H7 (cell line): ENCODE results near the gene NR4A1. TPM values are rescaled to one million over a fixed set of nuclear protein-coding genes. Genes with fewer than 3 reads are reported as not detected.

Source experiments
- DNase-seq: peaks from one replicate; pipeline ENCODE4 v3.0.0; 2012
- H3K27me3 ChIP-seq: 2 replicates; pipeline ENCODE4 v1.6.0; 2011; ENCODE audit warnings: mild to moderate bottlenecking, low read length; ENCODE audit not compliant: control insufficient read depth, insufficient read depth
- H3K36me3 ChIP-seq: replicated peaks from 2 replicates; pipeline ENCODE4 v1.5.1; 2011; ENCODE audit warnings: low read length; ENCODE audit not compliant: control insufficient read depth, insufficient read depth
- H3K4me3 ChIP-seq: 2 replicates; pipeline ENCODE4 v1.5.1; 2011; ENCODE audit warnings: low read depth, mild to moderate bottlenecking, control low read depth, low read length, moderate library complexity; ENCODE audit not compliant: insufficient read depth
- total RNA-seq: library from RNA; depleted of rRNA; stranded (reverse); fragments of >200 nt; shearing (Covaris generic); gene quantifications from 2 replicates; pipeline ENCODE4 v1.2.3, GENCODE V29; 2014

Gene NR4A1
- total RNA-seq, 1 experiment from 2014 or later: 11.8 TPM

DNA sequence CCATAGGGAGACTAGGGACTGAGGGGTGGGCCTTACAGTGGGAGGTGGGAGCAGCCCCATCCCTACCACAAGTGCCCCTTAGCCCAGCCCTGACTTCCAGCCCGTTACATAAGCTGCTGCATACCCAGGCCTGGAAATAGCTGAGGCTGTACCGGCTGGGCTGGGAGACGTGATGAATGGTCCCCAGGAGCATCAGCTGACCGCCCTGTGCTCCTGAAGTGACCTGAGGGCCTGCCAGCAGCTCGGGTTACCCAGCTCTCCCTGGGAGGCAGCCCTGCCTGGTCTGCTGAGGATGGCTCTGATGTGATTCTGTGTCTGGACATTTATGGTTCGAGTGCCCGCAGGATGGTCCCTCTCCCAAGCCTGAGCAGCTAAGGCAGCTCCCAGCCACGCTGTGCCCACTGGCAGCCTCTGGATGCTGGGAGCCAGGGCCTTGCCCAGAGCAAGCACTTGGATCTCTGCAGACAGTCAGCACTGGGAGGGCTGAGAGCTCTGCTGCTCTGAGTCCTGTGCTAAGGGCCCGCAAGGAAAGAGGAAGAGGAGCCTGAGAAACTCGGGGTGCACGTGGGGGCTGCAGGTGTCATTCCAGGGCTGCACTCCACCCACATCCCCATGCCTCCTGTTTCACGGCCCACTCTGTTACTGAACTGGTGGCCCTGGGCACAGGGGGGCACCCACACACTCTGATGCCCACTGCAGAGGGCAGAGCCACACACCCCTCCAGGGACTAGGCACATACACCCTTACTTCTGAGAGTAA is 24.0 kb upstream of the NR4A1 start:
- H3K4me3 ChIP-seq: no peak overlapping the region
- H3K27me3 ChIP-seq: peaks cover 22% of the 10 kb centered on the region
- H3K36me3 ChIP-seq: no peaks in the 10 kb centered on the region
- no peak for DNase-seq

DNA sequence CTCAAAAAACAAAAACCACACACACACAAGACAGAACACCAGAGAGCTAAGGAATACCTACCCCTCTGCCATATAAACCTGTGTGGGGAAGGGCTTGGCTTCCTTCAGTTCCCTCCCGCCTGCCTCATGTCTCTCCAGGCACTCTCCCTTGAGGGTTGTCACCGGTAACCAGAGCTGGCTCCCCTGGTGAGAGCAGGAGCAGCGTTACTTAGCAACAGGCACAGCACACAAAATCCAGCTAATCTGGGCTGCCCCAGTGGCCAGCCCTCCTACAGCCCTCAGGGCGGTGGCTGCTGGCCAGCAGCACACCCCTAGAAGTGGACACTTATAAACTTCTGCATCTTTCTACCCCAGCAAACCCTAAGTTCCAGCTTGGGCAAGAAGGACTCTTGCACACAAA is 21.6 kb upstream of the NR4A1 start:
- DNase-seq: peak; percentile 92
- Histone ChIP-seq H3K4me3 (no peak overlapping the region), H3K36me3 (no peaks in the 10 kb centered on the region), H3K27me3 (peaks cover 11% of the 10 kb centered on the region)

DNA sequence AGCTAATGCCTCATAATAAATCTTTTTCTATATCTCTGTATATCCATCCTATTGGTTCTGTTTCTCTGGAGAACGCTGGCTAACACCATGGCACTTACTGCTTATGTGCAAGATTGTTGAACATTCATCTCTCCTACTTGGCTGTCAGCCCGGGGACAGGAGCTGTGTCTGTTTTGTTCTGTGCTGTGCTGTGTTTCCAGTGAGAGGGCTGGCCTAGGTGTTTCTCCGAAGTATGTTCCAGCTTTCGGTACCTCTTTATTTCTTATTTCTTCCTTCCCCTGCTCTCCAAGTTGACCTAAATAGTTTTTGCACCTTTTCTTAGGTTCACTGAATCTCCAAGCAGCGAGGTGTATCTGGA is 18.8 kb upstream of the NR4A1 start:
- no peak for DNase-seq
- Histone ChIP-seq H3K36me3 (no peaks in the 10 kb centered on the region), H3K27me3 (peaks cover 30% of the 10 kb centered on the region), H3K4me3 (peak overlapping the region; percentile 24; the same call in 1 of the 2 replicates)

DNA sequence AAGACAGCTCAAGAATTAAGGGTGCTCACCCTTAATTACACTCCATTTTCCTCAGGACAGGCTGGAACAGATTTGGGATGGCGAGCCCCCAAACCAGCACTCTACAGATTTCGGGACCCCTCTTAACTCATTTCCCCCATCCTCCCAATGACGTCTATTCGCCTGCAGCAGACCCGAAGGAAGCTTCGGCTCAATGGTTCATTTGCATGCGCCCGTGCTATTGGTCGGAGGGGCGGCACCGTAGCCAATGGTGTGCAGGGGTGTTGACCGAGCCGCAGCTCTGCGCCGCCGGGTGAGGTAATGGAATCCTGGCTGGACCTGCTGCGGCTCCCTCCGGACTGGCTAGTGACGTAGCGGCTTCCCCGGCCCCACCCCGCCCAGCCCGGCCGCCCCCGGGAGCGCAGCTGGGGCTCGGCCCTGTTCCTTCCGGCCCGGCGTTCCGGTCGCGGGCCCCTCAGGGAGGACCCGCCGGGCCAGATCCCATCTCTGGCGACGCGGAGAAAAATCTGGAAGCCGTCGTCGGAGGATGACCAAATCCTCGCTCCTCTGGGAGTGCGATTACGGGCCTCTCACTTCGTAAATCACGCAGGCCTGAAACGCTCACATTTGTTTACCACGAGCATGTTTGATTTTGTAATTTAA is 18.3 kb upstream of the NR4A1 start:
- peaks cover 35% of the 10 kb centered on the region for H3K27me3 ChIP-seq
- DNase-seq: peak; percentile 98
- H3K4me3 ChIP-seq: peak overlapping the region; percentile 42
- no peaks in the 10 kb centered on the region for H3K36me3 ChIP-seq

DNA sequence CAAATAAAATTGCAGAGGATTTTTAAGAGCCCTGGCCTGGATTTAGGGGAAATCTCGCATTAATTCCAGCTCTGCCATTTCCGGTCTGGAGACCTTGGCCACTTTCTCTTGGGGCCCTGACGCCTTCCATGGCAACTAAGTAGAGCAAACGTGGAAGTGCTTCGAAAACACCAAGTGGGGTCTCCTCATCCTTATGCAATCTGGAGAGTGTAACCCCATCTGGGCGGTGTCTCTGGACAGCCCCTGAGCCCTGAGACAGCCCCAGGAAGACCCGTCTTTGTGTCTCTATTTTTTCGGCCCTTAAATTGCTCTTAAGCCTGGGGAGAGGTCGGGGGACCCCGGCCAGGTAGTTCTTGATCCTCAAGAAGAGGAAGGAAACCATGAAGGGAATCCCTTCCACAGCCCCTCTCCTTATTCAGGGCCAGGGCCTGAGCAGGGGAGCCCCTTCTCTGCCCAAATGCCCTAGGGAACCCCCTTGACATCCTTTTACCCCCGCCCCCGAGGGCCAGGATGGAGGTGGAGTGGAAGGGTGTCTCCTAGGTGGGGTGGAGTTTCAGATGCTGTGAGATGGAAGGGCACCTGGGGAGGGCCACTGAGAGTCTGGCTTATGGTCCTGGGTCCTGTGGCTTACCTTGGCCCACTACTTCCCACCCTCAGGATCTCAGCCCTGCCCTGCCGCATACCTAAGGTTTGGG is 17.6 kb upstream of the NR4A1 start:
- peaks cover 35% of the 10 kb centered on the region for H3K27me3 ChIP-seq
- peak overlapping the region; percentile 42 for H3K4me3 ChIP-seq
- no peaks in the 10 kb centered on the region for H3K36me3 ChIP-seq
- no peak for DNase-seq

DNA sequence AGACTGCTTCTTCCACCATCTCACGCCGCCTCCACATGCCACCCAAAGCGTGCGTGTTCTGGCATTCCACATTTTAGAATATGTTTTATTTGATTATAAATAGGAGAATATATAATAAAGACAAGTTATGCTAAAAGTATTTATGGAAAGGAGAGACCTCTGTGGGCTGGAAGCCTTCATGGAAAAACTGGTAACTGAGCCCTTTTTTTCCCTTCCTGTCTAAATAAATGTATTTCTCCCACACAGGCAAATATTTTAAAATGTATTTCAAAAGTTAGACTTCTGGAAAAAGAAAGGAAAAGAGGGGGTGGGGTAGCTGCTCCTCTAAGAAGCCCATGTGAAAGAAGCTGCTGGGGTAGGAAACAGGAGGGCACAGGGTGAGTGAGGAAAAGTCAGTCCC is 16.1 kb upstream of the NR4A1 start:
- DNase-seq: no peak
- H3K4me3 ChIP-seq: no peak overlapping the region
- peaks cover 36% of the 10 kb centered on the region for H3K27me3 ChIP-seq
- H3K36me3 ChIP-seq: no peaks in the 10 kb centered on the region

DNA sequence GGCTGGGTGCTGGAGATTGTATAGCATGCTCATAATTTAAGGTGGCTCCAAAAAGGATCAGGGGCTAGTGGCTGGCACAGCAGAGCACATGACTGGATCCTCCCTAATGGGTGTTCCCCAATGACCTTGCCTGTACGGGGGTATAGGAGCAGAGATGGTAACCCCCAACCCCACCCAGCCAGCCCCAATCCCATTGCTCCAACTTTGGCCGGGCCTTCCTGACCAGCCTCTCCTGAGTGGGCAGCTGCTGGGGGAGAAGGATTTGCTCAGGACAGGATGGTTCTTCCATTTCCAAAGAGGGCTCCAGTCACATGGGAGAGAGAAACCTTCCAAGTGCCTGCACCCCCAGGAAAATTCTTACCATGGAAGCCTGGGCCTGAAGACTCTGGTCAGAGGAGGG is 15.3 kb upstream of the NR4A1 start:
- no peaks in the 10 kb centered on the region for H3K36me3 ChIP-seq
- peaks cover 36% of the 10 kb centered on the region for H3K27me3 ChIP-seq
- no peak overlapping the region for H3K4me3 ChIP-seq
- no peak for DNase-seq

DNA sequence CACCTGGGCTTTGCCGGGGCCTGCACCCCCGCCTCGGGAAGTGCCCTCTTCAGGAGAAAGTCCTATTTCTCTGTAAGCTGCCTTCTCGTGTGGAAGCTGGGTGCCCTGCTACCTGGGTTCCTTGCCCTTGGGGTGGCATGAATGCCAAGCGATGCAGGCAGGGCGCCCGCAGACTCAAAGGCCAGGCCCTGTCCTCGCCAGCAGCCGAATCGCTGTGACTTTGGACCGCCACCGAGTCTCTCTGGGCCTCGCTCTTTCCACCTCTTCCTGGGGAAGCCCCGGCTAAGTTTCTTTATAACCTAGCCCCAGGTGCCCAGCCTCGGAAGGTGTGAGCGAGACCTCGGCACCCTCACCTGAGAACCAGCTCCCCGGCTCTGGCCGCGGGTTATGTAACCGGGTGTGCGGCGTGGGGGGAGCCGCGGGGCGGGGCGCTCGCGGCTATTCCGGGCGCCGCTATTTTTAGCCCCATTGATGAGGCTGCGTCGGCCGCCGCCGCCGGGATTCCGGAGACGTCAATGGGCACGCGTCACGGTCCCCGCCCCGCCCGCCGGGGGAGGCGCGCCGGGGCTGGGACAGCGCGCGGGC is 14.6 kb upstream of the NR4A1 start:
- Histone ChIP-seq H3K4me3 (peak overlapping the region; percentile 44), H3K36me3 (no peaks in the 10 kb centered on the region), H3K27me3 (peaks cover 36% of the 10 kb centered on the region)
- peak; percentile 95 for DNase-seq

DNA sequence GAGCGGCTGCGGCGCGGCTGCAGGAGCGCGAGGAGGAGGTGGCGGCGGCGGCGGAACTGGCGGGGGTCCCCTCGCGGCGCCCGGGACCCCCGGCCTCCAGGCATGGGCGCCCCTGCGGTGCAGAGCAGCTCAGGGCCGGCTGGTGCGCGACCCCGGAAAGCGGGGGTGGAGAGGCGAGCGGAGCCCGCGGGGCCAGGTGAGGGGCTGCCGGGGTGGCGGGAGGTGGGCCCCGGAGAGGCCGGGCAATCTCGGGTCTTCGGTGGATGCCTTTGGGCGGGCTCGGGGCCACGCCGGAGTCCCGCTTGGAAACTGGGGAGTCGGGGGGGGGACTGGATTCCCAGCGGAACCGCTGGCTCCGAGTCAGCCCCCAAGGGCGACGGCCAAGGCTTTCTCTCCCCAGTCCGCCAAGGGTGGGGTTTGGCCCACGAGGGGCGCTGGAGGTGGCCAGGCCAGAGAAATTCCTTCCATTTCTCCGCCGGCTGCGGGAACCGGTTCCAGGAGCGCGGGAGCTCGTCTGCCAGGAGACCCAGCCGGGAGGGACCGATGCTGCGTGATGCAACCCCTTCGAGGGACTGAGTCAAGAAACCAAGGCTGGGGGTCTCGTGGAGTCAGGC is 13.9 kb upstream of the NR4A1 start:
- H3K4me3 ChIP-seq: peak overlapping the region; percentile 58
- peak; percentile 87 for DNase-seq
- peaks cover 36% of the 10 kb centered on the region for H3K27me3 ChIP-seq
- 0 out of 2 replicates have a peak, but pooled peaks cover under 1% of the 10 kb centered on the region for H3K36me3 ChIP-seq

DNA sequence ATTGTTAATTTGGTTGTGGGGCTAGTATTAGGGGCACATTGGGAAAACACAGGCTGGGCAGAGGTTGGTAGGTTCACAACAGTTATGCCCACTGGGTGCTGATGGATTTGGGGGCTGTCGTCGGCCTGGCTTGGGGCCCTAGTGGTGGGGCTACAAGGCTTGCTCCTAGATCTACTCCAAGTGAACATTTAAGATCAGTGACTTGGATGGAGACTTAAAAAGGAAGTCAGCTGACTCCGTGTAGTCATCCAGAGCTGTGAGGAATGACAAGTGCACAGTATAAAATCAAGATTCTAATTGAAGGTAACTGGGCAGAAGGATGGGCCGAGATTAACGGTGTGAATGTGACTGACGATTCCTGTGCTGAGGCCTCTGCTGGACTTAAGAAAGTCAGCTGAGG is 12.8 kb upstream of the NR4A1 start:
- Histone ChIP-seq H3K4me3 (no peak overlapping the region), H3K27me3 (peaks cover 36% of the 10 kb centered on the region), H3K36me3 (peaks cover 2% of the 10 kb centered on the region; the same call in 1 of the 2 replicates)
- no peak for DNase-seq

DNA sequence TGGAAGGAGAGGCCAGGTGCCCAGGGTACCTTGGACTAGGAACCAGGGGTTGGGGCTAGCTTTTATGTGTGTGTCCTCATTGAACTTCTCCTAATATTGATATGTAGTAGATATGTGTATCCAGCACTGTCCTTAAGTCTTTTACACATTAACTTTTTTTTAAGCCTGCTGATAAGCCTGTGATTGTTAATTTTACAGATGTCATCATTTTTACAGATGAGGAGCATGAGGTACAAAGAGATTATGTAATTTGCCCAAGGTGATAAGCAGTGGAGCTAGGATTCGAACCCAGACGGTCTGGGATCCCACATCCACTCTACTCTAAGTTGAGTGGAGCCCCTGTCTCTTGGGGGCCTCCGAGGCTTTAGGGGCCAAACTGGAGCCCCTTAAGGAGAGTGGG is 10.2 kb upstream of the NR4A1 start:
- peaks cover 3% of the 10 kb centered on the region for H3K36me3 ChIP-seq
- peaks cover 12% of the 10 kb centered on the region for H3K27me3 ChIP-seq
- no peak for DNase-seq
- H3K4me3 ChIP-seq: no peak overlapping the region

DNA sequence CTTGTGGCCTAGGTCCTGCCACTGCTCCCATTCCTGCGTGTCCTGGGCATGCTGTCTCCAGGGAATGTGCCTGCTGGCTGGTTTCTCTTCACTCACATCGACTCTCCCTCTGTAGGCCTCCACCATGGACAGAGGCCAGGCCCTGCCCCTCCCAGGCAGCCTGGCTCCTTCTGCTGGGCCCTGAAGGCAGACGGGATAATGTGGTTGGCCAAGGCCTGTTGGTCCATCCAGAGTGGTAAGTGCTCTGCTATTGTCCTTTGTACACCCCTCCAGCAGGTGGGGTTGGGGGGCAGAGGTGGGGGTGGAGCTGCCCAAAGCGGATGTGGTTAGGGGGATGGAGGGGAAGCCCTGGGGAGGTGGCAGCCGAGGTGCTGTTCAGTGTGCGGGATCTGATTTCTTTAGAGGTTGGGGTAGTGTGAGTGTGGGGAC is 9.5 kb upstream of the NR4A1 start:
- Histone ChIP-seq H3K4me3 (no peak overlapping the region), H3K36me3 (peaks cover 3% of the 10 kb centered on the region), H3K27me3 (peaks cover 7% of the 10 kb centered on the region)
- DNase-seq: peak; percentile 75

DNA sequence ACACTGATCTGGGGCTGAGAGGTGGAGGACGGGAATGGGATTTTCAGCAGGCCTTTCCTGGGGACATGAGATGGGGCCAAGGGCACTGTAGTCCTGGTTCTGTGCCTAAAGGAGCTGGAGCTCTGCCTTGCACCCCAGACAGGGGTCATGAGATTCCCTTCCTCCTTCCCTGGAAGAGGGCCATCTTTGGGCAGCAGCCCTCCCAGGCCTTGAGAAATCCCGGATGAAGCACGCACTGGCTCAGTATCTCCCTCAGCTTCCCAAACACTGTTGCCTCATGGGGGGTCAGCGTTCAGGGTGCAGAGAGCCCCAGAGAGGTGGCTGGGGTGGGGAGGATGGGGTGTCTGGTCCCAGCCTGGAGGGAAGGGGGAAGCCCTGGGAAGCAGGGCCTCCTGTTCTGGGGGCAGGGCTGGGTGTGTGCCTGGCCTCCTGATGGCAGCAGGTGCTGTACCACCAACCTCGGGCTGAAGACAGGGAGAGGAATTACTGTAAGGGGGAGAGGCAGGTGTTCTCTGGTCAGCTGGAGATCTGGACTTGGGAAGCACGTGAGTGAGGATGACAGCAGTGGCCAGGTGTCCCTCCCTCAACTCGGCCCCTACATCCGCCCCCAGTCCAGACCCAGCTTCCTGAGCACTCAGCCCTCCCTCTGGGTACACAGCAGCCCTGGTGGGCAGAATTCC is 8.4 kb upstream of the NR4A1 start:
- peaks cover 3% of the 10 kb centered on the region for H3K36me3 ChIP-seq
- H3K4me3 ChIP-seq: no peak overlapping the region

More for the DNA sequence above, 8.4 kb upstream of the NR4A1 start:
- no peak for DNase-seq
- peaks cover 2% of the 10 kb centered on the region for H3K27me3 ChIP-seq
